ENCODE results near the gene CHN1.

CHN1 gene, protein sequence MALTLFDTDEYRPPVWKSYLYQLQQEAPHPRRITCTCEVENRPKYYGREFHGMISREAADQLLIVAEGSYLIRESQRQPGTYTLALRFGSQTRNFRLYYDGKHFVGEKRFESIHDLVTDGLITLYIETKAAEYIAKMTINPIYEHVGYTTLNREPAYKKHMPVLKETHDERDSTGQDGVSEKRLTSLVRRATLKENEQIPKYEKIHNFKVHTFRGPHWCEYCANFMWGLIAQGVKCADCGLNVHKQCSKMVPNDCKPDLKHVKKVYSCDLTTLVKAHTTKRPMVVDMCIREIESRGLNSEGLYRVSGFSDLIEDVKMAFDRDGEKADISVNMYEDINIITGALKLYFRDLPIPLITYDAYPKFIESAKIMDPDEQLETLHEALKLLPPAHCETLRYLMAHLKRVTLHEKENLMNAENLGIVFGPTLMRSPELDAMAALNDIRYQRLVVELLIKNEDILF

DNA sequence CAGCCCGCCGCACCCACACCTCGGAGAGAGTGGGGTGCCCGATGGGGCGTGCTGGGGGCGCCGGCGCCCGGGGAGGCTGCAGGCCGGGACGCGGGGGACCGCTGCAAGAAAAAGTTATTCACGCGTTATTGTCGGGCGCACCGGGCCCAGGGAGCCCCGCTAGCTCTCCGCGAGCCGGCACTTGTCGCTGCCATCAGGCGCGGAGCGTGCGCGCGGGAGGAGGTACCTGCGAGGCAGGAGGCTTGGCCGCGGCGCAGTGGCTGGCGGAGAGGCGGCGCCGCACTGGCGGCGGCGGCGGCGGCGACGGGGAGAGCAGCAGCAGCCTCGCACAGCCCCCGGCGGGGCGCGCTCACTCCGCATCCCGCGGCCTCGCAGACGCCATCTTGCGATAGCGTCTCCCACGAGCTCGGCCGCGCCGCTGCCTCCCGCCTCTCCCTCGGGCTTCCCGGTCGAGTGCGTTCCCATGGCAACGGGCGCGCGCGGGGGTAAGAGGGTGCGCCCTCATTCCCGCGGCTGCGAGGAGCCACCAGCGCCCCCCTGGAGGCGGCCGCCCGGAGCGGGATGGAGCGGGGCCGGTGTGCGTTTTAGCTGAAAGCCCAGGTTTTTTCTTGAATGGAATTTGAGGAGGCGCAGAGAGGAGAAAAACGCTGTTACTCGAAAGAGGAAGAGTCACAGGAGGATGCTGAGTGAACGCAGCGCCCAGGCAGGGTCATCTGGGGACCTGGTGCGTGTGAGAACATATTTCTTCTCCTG lies at the start of gene CHN1:
Gene CHN1, minus strand, starts transcription at position 402 of the 753 bp plus-strand sequence. CDS start 469 bp downstream, outside the sequence.
- intact Hi-C loops (cut with DNase I), result no loop called here

DNA sequence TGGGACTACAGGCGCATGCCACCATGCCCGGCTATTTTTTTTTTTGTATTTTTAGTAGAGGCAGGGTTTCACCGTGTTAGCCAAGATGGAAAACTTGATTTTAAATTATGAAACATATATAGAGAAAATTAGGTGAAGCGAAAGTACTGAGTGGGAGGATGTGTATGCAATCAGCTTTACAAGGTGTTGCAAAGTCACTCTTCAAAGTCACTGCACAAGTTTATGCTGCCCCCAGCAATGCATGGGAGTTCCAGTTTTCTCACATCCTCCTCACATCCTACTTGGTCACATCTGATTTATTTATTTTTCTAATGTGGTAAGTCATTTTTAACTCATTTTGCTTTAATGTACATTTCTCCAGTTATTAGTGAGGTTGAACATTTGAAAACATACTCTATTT lies 49.2 kb upstream of the CHN1 start:
- no peak for DNase-seq
- intact Hi-C loops (cut with DNase I), result no loop called here

More for the DNA sequence above, at the start of gene CHN1:
- peak; percentile 75 to 98 (median 85) for DNase-seq

DNA sequence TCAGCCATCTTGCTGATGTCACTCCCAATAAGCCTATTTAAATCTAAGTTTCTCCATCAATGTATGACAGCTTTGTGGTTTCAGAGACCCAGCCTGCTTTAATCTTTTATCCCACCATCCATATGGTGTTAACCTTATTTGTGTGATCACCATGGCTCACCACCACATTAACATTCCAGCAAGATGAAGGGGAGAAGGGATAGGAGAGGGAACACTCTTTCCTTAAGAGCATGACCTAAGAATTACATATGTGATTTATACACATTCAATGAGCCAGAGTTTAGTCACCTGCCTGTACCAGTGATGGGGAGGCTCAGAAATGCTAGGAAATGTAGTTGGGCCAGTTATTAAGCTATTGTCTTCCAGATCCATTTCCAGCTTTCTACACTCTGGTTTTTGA lies 44.5 kb upstream of the CHN1 start:
- intact Hi-C loops (cut with DNase I), result no loop called here
- no peak for DNase-seq

DNA sequence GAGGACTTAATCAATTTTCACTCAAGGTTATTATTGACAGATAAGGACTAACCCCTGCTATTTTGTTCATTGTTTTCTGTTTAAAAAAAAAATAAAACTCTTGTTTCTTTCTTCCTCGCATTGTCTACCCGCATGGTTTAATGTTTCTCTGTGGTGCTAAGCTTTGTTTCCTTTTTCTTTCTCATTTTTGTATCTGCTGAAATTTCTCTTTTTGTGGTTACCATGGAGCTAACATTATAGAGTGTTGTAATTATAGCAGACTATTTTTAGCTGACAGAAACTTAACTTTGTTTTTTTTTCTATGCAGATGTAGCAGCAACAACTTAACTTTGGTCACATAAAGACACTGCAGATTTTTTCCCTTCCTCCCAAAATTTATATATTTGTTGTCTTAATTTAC lies 43.1 kb upstream of the CHN1 start:
- no peak for DNase-seq
- intact Hi-C loops (cut with DNase I), result no loop called here

DNA sequence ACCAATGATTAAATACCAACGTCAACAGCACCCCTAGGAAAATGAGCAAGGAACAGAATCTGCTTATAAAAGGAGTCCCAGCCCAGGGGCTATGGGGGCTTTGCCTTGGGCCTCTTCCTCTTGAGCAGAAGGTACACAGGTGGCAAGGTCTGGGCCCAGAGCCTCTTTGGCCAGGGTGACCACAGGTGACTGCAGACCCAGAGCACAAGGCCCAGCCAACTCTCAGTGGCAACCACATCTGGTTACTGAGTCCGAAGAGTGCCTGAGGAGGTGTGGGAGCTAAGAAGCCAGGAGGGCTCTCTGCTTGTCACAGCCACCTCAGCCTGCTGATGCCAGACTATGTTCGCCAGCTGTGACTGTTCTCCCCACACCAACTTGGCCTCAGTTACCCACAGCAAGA lies 34.3 kb upstream of the CHN1 start:
- intact Hi-C loops (cut with DNase I), result no loop called here
- no peak for DNase-seq

DNA sequence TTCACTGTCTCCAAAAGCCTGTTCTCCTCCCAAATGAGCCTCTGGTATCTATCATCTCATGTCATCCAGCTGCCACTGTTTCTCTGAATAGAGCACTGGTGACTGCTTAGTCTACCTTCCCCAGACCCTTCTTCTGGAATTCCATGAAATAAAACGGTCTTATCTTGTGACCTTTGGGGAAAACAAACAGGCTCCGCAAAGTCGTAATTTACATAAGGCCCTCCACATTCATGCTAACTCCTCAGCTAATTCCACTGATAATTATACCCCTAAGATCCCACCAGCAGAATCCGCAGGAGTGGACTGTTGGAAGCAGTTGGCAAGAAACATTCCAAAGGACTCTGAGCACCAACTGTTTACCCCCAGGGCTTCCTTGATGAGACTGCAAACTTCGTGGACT lies 33.9 kb upstream of the CHN1 start:
- intact Hi-C loops (cut with DNase I), result no loop called here
- DNase-seq, result no peak

DNA sequence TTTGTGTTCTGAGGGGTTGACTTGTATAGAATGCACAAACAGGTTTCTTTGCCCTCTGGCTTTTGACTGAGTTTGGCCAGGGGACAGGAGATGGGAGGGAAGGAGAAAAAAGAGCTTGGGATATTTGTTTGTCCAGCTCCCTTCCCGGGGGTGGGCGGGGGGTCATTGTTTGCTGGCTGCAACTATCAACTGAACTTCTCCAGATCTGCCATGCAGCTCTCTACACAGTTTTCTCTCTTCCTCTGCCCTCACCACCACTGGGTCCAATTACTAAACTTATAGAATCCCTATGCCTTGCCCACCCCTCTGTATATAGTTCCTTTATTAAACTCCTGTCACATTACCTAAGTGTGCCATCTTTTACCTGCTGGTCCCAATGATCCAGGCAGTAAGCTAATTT lies 32.8 kb upstream of the CHN1 start:
- no peak for DNase-seq
- intact Hi-C loops (cut with DNase I), result no loop called here

DNA sequence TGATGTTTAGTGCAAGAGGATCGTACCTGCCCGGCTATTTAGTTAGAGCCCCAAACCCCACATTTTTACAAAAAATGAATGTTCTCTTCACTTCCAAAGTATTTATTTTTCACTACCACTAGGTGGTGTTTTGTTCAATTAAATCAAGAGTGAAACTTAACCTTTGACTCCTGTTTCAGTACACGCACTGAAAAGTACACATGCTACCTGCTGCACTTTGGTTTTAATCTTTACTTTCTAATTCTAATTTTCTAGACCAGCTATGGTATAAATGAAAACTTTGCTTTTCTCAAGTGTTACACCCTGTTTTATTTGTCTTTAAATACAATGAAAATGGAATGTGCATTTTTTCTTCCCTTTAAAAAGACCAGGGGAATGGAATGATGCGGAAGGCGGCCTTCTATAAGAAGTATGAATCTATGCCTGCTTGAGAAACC lies 31.4 kb upstream of the CHN1 start:
- intact Hi-C loops (cut with DNase I), result no loop called here
- DNase-seq, result no peak

DNA sequence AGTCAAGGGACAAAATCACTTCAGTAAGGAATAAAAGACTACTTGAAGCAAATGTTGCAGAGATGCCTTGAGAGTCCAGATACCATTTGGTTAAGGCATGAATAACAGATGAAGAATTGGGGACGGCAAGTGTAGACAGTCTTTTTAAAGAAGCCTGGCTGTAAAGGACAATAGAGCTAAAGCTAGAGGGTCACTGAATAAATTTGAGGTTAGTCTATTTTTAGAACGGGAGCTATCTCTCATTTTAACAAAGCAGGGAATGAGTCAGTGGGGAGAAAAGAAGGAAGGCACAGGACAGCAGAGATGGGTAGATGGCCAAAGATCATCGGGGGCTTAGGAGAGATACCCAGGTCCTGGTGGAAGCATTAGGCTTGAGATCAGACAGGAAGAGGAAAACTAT lies 30.6 kb upstream of the CHN1 start:
- DNase-seq, result no peak
- intact Hi-C loops (cut with DNase I), result no loop called here

DNA sequence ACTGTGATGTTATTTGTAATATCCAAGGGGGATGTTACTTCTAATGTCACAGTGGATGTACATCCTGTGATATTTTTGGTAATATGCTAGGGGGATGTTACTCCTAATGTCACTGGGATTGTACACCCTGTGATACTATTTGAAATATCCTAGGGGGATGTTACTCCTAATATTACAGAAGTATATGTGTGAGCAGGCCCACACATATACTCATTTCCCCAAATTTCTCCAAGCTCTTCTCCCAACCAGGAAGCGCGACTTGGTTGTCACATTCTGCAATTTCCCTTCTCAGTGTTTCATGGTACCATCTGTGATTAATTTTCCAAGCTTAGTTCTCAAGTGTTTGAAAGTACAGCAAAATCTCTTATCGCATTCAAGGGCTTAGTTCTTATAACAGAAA lies 29.5 kb upstream of the CHN1 start:
- no peak for DNase-seq
- intact Hi-C loops (cut with DNase I), result no loop called here

DNA sequence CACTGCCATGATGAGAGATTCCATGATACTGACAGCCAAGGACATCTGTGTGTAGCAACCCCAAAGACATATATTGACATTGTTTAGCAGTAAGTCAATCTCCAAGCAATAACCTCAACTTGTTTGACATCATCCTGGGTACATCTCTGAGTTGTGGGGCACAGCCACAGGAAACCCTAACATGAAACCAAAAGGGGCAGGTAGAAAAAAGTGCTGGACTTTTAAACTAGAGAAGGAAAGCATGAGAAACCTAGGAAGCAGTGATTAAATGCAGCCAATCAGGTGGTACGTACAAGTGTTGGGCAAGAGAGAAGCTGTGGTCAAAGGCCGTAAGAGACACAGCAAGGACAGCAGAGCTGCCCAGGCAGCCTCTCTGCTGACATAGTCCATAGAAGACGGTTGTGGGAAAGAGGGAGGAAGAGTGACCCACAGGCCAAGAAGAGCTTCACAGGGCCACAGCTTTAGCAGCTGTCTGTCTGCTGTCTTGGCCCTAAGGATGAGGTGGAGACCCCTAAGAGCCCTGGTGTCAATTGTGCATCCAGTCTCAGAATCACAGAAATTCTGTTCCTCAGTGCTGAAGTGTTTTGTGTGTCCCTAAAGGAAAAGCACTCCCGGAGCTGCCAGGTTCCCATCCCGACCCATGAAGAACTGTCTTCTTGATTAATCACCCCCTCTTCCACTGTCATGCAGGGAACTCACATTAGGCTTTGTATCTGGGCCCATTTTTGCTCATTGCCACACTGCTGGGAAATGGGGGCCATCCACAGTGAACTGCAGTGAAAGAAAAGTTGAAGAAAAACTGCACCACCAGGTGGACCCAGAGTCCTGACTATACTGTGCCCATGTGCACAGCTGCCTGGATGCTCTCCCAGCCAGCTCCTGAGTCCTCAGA lies 25.4 kb upstream of the CHN1 start:
- peak in 4 of 10 donors; percentile 29 to 72 (median 32) for DNase-seq
- intact Hi-C loops (cut with DNase I), result no loop called here

DNA sequence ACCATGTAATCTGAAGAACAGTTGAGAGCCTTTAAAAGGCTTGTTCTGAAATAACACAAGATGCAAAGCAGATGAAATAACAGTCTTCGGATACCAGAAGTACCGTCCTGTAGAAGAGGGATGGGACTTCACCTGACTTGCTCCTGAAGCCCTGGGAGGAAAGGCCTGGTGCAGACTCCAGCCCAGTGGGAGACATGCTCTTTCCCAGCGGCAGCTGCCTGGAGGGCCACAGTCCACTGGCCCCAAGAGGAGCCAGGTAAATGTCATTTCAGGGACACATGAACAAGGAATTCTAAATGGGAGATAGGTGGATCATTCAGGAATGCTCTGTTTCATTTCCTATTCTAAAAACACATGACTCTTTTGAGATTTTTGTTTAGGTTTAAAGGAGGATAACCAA lies 22.6 kb upstream of the CHN1 start:
- DNase-seq, result no peak
- intact Hi-C loops (cut with DNase I), result no loop called here

DNA sequence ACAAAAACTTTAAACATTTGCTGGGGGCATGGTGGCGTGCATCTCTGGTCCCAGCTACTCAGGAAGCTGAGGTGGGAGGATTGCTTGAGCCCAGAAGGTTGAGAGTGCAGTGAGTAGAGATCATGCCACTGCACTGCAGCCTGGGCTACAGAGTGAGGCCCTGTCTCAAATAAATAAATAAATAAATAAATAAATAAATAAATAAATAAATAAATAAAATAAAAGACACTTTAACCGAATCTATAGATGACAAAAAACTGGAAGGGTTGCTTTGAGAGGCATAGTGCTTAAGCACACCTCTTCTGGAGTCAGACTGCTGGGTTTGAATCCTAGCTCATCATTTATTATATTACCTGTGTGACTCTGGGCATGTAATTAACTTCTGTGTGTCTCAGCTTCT lies 21.2 kb upstream of the CHN1 start:
- intact Hi-C loops (cut with DNase I), result no loop called here
- DNase-seq, result no peak

DNA sequence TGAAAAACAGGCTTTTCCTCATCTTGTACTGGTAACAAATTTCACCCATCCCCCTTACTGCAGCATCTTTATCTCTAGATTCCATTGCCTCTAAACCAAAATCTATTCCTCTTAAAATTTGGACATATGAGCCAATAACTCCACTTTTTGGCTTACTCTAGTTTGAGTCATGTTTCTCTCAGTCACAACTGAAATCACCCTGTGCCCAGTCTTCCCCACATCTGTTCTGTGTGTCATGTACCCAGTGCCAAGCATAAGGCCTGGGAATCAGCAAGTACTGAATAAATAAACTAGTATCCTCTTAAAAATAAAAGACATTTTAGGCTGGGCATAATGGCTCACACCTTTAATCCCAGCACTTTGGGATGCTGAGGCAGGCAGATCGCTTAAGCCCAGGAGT lies 20.8 kb upstream of the CHN1 start:
- DNase-seq, result no peak
- intact Hi-C loops (cut with DNase I), result no loop called here

DNA sequence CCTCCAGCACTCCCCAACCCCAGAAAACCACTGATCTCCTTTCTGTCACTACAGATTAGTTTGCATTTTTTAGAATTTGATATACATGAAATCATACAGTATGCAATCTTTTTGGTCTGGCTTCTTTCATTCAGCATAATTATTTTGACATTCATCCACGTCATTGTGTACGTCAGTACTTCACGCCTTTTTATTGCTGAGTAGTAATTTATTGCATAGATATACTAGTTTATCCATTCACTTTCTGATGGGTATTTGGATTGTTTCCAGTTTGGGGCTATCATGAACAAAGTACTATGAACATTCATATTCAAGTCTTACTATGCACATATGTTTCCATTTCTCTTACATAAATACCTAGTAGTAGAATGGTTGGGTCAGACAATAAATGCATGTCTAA lies 20.1 kb upstream of the CHN1 start:
- no peak for DNase-seq
- intact Hi-C loops (cut with DNase I), result no loop called here

DNA sequence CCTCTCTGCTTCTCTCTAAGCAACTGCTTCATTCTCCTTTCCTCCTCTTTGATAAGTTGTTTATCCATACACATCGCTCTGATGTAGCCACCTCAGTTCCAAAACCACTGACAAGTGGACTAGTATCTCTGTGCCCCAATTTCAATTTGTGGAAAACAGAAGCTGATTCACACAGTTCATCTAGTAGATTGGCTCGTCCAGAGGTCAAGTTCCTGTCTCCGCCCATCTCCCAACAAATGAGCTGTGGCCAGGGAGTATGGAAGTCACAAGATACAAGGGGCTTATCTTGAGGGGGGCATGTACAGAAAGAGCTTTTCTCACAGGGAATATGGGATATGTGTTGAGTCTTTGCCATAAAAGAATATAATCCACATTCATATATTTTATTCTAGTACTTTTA lies 17.7 kb upstream of the CHN1 start:
- intact Hi-C loops (cut with DNase I), result no loop called here
- no peak for DNase-seq

DNA sequence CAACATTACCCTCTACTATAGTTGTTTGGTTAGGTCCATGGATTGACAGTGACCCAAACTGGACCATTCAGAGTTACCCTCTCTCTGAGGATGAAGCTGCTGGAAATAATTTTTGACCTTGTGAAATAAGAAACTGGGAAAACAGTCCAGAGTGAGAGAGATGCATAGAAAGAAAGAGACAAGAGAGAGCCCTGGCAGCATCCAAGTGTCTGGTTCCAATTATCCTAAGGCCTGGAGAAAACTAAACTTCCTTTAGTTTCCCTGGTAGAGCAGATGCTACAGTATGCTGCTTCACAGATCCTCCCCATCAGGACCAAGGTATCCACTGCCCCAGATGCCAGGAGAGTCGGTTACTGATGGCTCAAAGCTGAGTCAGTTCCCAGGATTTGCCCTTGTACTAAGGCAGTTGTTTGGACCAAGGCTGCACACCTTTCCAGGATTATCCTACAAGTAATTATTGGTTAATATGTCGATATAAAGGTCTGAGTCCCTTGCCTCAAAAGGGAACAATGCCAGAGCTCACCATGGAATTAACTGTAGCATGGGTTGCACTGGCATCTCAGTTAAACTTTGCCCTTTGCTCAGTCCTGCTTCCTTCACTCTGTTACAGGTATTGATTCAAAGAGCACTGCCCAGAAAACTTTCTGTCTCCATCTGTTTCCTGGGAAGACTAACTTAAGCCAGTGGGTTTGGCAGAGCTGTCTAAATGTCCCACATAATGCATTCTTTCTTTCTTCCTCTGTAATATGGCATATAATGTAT lies 14.6 kb upstream of the CHN1 start:
- no peak for DNase-seq
- intact Hi-C loops (cut with DNase I), result no loop called here

DNA sequence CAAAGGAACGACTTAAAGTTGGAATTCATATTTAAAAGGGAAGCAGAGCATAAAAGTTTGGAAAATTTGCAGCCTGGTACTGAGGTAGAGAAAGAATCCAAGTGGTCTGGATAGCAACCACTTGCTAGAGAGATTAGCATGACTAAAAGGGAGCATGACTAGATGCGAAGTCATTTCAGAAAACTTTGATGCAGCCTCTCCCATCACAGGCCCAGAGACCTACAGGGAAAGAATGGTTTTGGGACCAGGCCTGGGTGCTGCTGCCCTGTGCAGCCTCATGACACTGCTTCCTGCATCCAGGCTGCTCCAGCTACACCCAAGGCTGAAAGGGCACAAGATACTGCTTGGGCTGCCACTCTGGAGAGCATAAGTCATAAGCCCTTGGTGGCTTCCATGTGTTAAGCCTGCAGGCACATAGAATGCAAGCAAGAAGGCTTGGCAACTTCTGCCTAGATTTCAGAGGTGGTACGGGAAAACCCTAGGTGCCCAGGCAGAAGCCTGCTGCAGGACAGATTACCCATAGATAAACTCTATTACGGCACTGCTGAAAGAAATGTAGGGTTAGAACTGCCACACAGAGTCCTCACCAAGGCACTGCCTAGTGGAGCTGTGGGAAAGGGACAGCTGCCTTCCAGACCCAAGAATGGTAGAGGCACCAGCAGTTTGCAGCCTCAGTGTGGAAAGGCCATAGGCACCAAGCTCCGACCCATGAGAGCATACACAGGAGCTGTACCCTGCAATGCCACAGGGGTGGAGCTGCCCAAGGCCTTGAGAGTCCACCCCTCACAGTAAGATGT lies 12.6 kb upstream of the CHN1 start:
- no peak for DNase-seq
- intact Hi-C loops (cut with DNase I), result no loop called here

DNA sequence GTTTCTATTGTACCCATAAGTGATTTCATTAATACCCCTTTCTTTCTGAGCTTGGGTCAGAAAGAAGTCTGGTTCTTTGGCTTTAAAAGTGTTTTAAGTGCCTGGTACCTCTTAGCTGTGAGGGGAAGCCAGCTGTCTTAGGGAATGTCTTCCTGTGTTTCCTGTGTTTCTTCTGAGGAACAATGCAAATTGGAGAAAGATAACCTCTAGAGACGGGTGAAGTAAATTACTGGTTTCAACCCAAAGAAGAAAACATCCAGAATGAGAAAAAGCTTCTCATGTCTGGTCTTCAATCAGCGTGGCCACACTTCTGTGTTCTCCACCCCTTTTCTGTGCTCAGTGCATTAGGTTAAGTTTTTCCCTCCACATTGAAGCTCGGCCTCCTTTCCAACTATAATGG lies 10.2 kb upstream of the CHN1 start:
- DNase-seq, result no peak
- intact Hi-C loops (cut with DNase I), result no loop called here
